Uterus (tissue), 4 donors: ENCODE results near the gene DDX43. TPM values are rescaled to one million over a fixed set of nuclear protein-coding genes. Genes with fewer than 3 reads are reported as not detected.
"Not testable (repeated sequence)": the region's sequence is repeated elsewhere in the genome, so short reads cannot be mapped to it uniquely, and the experiment has no call there.

Experiments used
- DNase-seq, 2 donors: peaks; one replicate each; pipeline ENCODE4 v3.0.0-alpha.2; 2019 to 2020
- H3K27ac ChIP-seq, 2 donors: fragments of 200-600 bp; sonication (generic); 1 replicate in 1 of 2; 2 replicates in 1 of 2; pipeline ENCODE4 v1.5.1; 2016 to 2018
- H3K27me3 ChIP-seq, 2 donors: fragments of 200-600 bp; sonication (generic); one replicate each; pipeline ENCODE4 v1.5.1; 2018 to 2019; ENCODE audit warnings: control low read depth in 1 of 2
- H3K36me3 ChIP-seq, 2 donors: fragments of 200-600 bp; sonication (generic); one replicate each; pipeline ENCODE4 v1.5.1; 2019; ENCODE audit warnings: control low read depth in 1 of 2
- H3K4me1 ChIP-seq, 2 donors: fragments of 200-600 bp; sonication (generic); one replicate each; pipeline ENCODE4 v1.5.1; 2018 to 2019; ENCODE audit warnings: control low read depth in 1 of 2
- H3K4me3 ChIP-seq, 2 donors: fragments of 200-600 bp; sonication (generic); 1 replicate in 1 of 2; 2 replicates in 1 of 2; pipeline ENCODE4 v1.5.1; 2018 to 2019; ENCODE audit warnings: mild to moderate bottlenecking in 1 of 2
- H3K9me3 ChIP-seq, 2 donors: fragments of 200-600 bp; sonication (generic); one replicate each; pipeline ENCODE4 v1.5.1; 2019; ENCODE audit warnings: control low read depth in 1 of 2
- POLR2A ChIP-seq, 2 donors: fragments of 450-650 bp; IDR thresholded peaks; one replicate each; pipeline ENCODE4 v1.6.1; 2016; ENCODE audit warnings: antibody characterized with exemption in 2 of 2, mild to moderate bottlenecking in 1 of 2, moderate library complexity in 1 of 2
- intact Hi-C: fragments of 100-400 bp; cut with DNase I; formaldehyde crosslinking; loops from one replicate; pipeline ENCODE4 v1.15.1; 2023; ENCODE audit warnings: low total_unique reads
- total RNA-seq, 4 donors: library from RNA; depleted of rRNA in 3 of 4; stranded (reverse); fragments of >200 nt in 3 of 4; gene quantifications; one replicate each; pipeline versions ENCODE4 v1.1.0 to v1.2.4, GENCODE V29; 2014 to 2023
- TF ChIP-seq, protein P1 (sequence below), 4 experiments: fragments of 200-600 bp in 2 of 4; fragments of 450-650 bp in 2 of 4; sonication (generic) in 2 of 4; IDR thresholded peaks; one replicate each; pipeline ENCODE4 v1.5.1; 2016 to 2019; ENCODE audit warnings: antibody characterized with exemption in 4 of 4, mild to moderate bottlenecking in 2 of 4, moderate library complexity in 1 of 4
- donor health status: DM: yes; HTN: yes; CAD: no.

Gene DDX43
- total RNA-seq, 4 donors from 2014 or later, result 0.43 to 3.7 TPM; not detected in 2

DNA sequence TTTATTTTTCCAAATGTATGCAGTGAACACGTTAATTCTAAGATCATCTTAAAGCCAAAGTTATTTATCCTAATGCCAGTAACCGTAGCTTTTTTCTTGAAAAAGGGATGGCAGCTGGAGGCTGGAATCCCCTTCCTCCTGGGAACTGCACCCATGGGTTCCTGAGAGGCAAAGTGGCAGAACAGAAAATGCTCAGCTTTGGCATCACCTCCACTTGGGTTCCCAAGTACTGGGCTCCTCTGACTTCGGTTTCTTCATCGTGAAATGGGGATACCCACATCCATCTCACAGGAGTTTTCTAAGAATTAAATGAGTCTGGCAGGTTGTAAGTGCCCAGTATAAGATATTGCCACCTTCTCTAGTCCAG lies 6.2 kb upstream of the DDX43 start:
- no peaks in the 10 kb centered on the region for H3K27me3 ChIP-seq
- no peaks in the 10 kb centered on the region for H3K4me1 ChIP-seq
- no peaks in the 10 kb centered on the region for H3K36me3 ChIP-seq
- no peak overlapping the region for H3K27ac ChIP-seq
- no peak for DNase-seq
- H3K4me3 ChIP-seq, result peak overlapping the region; percentile 23 to 31
- TF ChIP-seq, protein P1, sequence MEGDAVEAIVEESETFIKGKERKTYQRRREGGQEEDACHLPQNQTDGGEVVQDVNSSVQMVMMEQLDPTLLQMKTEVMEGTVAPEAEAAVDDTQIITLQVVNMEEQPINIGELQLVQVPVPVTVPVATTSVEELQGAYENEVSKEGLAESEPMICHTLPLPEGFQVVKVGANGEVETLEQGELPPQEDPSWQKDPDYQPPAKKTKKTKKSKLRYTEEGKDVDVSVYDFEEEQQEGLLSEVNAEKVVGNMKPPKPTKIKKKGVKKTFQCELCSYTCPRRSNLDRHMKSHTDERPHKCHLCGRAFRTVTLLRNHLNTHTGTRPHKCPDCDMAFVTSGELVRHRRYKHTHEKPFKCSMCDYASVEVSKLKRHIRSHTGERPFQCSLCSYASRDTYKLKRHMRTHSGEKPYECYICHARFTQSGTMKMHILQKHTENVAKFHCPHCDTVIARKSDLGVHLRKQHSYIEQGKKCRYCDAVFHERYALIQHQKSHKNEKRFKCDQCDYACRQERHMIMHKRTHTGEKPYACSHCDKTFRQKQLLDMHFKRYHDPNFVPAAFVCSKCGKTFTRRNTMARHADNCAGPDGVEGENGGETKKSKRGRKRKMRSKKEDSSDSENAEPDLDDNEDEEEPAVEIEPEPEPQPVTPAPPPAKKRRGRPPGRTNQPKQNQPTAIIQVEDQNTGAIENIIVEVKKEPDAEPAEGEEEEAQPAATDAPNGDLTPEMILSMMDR (IDR thresholded peaks at IDR 0.05), result no peak
- no peak for TF ChIP-seq POLR2A (IDR thresholded peaks at IDR 0.05)
- H3K9me3 ChIP-seq, result no peaks in the 10 kb centered on the region
- intact Hi-C loops, result no loop called here

GRCh38 chr6:73388800-73389512 lies 5.7 kb upstream of the DDX43 start:
- peak; percentile 22 to 26 for DNase-seq
- Histone ChIP-seq H3K4me1 (no peaks in the 10 kb centered on the region), H3K27ac (peak overlapping the region in 1 of 2 donors; percentile 41), H3K27me3 (no peaks in the 10 kb centered on the region), H3K36me3 (no peaks in the 10 kb centered on the region), H3K4me3 (peak overlapping the region; percentile 23 to 31), H3K9me3 (no peaks in the 10 kb centered on the region)
- intact Hi-C loops, result no loop called here
- TF ChIP-seq POLR2A (IDR thresholded peaks at IDR 0.05), result no peak
- TF ChIP-seq, protein P1 (IDR thresholded peaks at IDR 0.05), result peak; percentile 35 to 51 (median 40)

DNA sequence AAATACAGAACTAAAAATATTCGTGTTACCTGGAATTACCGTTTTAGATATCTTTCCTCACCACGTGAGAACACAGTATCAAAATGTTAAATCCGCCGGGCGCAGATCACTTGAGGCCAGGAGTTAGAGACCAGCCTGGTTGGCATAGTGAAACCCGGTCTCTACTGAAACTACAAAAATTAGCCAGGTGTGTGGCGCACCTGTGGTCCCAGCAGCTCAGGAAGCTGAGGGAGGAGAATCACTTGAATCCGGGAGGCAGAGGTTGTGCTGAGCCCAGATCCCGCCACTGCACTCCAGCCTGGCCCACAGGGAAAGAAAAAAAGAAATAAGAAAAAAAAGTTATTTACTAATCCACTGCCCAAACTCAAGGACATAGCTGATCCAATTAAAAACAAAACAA lies 4.8 kb upstream of the DDX43 start:
- no peak for DNase-seq
- Histone ChIP-seq H3K4me1 (no peaks in the 10 kb centered on the region), H3K27ac (no peak overlapping the region), H3K36me3 (no peaks in the 10 kb centered on the region), H3K27me3 (no peaks in the 10 kb centered on the region), H3K4me3 (no peak overlapping the region), H3K9me3 (no peaks in the 10 kb centered on the region)
- TF ChIP-seq, protein P1 (IDR thresholded peaks at IDR 0.05), result no peak
- TF ChIP-seq POLR2A (IDR thresholded peaks at IDR 0.05), result no peak
- intact Hi-C loops, result no loop called here

GRCh38 chr6:73391675-73392074 lies 3.0 kb upstream of the DDX43 start:
- no peak for TF ChIP-seq POLR2A (IDR thresholded peaks at IDR 0.05)
- TF ChIP-seq, protein P1 (IDR thresholded peaks at IDR 0.05), result no peak
- intact Hi-C loops, result no loop called here
- Histone ChIP-seq H3K4me1 (no peaks in the 10 kb centered on the region), H3K9me3 (no peaks in the 10 kb centered on the region), H3K27ac (no peak overlapping the region), H3K4me3 (no peak overlapping the region), H3K27me3 (no peaks in the 10 kb centered on the region), H3K36me3 (no peaks in the 10 kb centered on the region)
- no peak for DNase-seq

- DNase-seq, H3K9me3 ChIP-seq, H3K27me3 ChIP-seq, H3K27ac ChIP-seq, intact Hi-C loops, H3K4me3 ChIP-seq, H3K36me3 ChIP-seq, H3K4me1 ChIP-seq: not testable (repeated sequence)
Observed at GRCh38 chr6:73392188-73392587, 2.4 kb upstream of the DDX43 start.
